T-helper 2 cell treated with Interferon-gamma antibody and Interleukin-4, amounts not matched to agents 5 μg/mL and 100 μg/mL, for 36 hours (primary cell): ENCODE results near the gene NDUFA1.
"Not testable (repeated sequence)": the region's sequence is repeated elsewhere in the genome, so short reads cannot be mapped to it uniquely, and the experiment has no call there.

Experiments
- DNase-seq: peaks from one replicate; pipeline ENCODE4 v3.0.0; 2021; ENCODE audit warnings: low spot score
- H3K27ac Mint-ChIP-seq: one replicate; pipeline ENCODE4 v1.8.0; 2021; ENCODE audit warnings: mild to moderate bottlenecking, mixed read lengths
- H3K27me3 Mint-ChIP-seq: one replicate; pipeline ENCODE4 v1.8.0; 2021; ENCODE audit warnings: low read depth, mixed read lengths
- H3K36me3 Mint-ChIP-seq: one replicate; pipeline ENCODE4 v1.8.0; 2021; ENCODE audit warnings: low read depth, mixed read lengths
- H3K4me1 Mint-ChIP-seq: one replicate; pipeline ENCODE4 v1.8.0; 2021; ENCODE audit warnings: low read depth, mixed read lengths
- H3K4me3 Mint-ChIP-seq: one replicate; pipeline ENCODE4 v1.8.0; 2022; ENCODE audit warnings: mild to moderate bottlenecking, moderate library complexity, mixed read lengths
- H3K9me3 Mint-ChIP-seq: one replicate; pipeline ENCODE4 v1.8.0; 2021; ENCODE audit warnings: mixed read lengths

The NDUFA1 gene

DNA sequence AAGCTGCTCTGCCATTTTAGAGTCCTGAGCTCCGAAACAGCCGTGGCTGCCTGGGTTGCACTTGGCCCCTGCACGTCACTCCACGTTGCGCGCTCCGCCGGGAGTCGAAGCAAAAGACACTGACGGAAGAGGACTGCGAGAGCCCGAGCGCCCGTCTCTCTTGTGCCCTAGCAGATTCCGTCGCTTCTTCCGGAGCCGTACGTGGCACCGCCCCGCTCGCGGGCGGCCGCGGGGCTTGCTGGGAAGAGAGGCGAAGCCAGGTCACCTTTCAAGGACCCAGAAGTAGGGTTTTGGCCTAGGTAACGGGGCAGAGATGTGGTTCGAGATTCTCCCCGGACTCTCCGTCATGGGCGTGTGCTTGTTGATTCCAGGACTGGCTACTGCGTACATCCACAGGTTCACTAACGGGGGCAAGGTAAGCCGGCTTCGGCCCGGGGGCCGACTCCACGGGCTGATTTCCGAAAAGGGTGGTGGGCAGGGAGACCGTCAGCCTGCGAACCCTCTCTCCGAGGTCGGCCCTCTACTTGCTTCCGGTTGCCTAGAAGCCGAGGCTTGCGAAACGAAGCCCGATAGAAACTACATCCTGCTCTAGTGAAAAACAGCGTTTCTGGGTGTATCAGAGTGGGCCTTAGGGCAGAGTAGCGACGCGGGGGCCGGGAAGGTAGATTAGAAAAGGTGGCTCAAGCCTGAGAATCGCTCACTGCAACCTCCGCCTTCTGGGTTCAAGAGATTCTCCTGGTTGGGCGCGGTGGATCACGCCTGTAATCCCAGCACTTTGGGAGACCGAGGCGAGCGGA, at the start of gene NDUFA1, which contains the start of gene RNF113A:
Gene NDUFA1 (plus strand): TSS at position 234 of the 797 bp plus-strand sequence. CDS start 80 bp downstream, at position 314.
Gene RNF113A (minus strand): TSS at position 135 of the 797 bp plus-strand sequence. CDS start 120 bp downstream, at position 15.
- Mint-ChIP-seq H3K27ac (peak within 1 kb of the TSS; percentile 99), H3K27me3 (no peaks in the 10 kb centered on the region), H3K9me3 (no peaks in the 10 kb centered on the region), H3K36me3 (peaks cover 22% of the 10 kb centered on the region), H3K4me3 (peak within 1 kb of the TSS; percentile 94), H3K4me1 (peaks cover 8% of the 10 kb centered on the region)
- peak; percentile 86 for DNase-seq

DNA sequence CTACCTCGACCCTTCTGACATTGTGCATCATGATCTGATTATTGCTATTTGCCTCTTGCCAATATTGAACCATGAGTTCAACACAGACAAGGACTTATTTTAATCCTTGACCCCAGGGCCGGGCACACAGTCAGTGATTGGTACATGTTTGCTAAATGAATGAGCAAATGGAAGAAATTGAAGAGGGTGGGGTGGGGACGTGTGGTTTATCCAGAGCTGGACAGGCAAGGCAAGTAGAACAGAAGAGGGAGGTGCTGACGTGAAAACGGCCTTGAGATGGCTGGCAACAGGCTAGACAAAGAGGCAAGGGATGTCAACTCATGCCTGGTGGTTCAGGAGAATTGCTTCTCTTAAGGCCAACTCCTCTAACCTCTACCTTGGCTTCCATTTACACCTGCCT, 47.4 kb upstream of the NDUFA1 start:
- not testable (repeated sequence) for H3K9me3 Mint-ChIP-seq, DNase-seq, H3K36me3 Mint-ChIP-seq, H3K27me3 Mint-ChIP-seq, H3K27ac Mint-ChIP-seq, H3K4me3 Mint-ChIP-seq
- H3K4me1 Mint-ChIP-seq, result peaks cover 17% of the 10 kb centered on the region

DNA sequence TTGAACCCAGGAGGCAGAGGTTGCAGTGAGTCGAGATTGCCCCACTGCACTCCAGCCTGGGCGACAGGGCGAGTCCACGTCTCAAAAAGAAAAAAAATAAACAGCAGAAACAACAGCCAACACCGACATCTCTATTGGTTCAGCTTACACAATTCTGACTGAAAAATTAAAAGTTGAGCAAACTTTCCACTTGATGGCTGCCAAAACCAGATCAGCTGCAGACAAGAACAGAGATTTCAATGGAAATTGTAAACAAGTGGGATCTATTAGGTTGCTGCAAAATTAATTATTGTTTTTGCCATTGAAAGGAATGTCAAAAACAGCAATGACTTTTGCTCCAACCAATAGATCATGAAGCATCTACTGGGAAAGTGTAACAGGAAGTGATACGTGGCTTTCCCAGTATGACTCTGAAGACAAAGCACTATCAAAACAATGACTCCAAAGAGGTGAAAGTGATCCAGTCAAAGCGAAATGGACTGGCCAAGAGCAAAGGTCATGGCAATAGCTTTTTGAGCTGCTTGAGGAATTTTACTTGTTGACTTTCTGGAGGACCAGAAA, 45.2 kb upstream of the NDUFA1 start:
- Mint-ChIP-seq H3K4me1 (peaks cover 17% of the 10 kb centered on the region), H3K27ac (peak overlapping the region; percentile 36), H3K36me3 (peaks cover 18% of the 10 kb centered on the region), H3K4me3 (no peak overlapping the region), H3K9me3 (no peaks in the 10 kb centered on the region), H3K27me3 (no peaks in the 10 kb centered on the region)
- peak; percentile 27 for DNase-seq

DNA sequence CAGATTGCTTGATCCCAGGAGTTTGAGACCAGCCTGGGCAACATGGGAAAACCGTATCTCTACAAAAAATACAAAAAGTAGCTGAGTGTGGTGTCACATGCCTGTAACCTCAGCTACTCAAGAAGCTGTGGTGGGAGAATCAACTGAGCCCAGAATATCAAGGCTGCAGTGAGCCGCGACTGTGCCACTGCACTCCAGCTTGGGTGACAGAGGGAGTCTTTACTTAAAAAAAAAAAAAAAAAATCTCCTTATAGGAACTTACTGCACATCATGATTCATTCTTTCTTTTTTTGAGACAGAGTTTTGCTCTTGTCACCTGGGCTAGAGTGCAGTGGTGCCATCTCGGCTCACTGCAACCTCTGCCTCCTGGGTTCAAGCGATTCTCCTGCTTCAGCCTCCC, 43.2 kb upstream of the NDUFA1 start:
- Mint-ChIP-seq H3K4me3 (no peak overlapping the region), H3K27ac (no peak overlapping the region), H3K9me3 (no peaks in the 10 kb centered on the region), H3K27me3 (no peaks in the 10 kb centered on the region), H3K36me3 (peaks cover 20% of the 10 kb centered on the region), H3K4me1 (peaks cover 6% of the 10 kb centered on the region)
- no peak for DNase-seq

DNA sequence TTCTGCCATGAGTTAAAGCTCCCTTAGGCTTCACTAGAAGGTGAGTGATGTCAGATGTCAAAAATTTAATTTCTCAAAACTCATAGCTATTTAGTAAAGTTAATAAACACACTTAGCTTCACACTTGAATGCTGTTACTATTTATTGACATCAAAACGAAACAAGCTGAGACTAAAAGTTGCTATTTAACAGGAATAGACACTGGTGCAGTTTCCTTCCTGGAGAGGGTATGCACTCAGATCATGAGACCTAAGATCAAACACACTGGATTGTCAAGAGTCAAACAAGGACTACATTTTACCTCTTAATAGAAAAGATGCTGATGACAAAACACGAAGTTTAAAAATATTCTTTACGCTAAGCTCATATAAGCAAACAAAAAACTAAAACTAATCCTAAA, 37.7 kb upstream of the NDUFA1 start:
- no peak for DNase-seq
- peaks cover 53% of the 10 kb centered on the region for H3K36me3 Mint-ChIP-seq
- no peaks in the 10 kb centered on the region for H3K9me3 Mint-ChIP-seq
- H3K27me3 Mint-ChIP-seq, result no peaks in the 10 kb centered on the region
- H3K27ac Mint-ChIP-seq, result no peak overlapping the region
- H3K4me1 Mint-ChIP-seq, result no peaks in the 10 kb centered on the region
- no peak overlapping the region for H3K4me3 Mint-ChIP-seq

DNA sequence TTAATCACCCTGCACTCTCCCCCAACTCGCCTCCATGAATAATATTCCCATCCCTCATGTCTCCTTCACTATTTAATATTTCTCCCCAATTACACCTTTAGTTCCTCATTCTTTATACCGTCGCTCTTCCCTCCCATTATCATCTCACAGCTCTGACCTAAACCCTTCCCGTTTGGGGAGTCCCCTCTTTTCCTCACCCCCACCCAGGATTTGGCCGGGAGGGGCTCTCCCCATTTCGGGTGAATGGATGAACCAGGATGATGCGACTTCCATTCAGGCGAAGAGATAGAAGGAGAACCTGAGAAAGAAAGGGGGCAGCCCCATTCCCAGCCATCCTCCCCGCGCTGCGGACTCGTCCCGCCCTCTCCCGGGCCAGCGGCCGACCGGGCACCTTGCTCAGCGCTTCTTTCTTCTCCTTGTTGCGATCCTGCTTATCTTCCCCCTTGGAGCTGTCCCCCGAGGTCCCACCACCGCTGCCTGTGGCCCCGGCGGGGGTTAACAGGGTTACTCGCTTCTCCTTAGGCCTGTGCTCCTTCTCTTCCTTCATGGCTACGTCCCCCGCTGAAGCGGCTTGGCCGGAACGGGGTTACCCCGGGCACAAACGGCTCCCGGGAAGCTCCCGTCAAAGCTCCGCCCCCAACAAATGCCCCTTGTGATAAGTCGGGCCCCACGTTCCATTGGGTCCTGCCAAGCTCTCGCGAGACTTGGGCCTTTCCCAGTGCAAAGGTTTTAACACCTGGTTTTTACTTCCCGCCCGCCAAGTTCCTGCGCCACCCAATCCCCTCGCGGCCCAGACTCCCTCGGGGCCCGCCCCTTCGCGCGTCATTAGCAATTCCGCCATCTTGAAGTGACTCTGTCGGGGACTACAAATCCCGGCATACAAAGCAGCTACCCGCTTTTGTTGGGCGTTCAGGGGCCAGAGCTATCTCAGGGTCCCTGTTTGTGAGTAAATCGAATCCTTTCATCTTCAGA, 19.0 kb upstream of the NDUFA1 start, which contains the start of gene UPF3B:
Gene UPF3B (minus strand): TSS at position 582 of the 972 bp plus-strand sequence. CDS start 35 bp downstream, at position 547.
- H3K27me3 Mint-ChIP-seq, result no peaks in the 10 kb centered on the region
- peaks cover 16% of the 10 kb centered on the region for H3K36me3 Mint-ChIP-seq
- peaks cover 7% of the 10 kb centered on the region for H3K4me1 Mint-ChIP-seq
- peak within 1 kb of the TSS; percentile 99 for H3K4me3 Mint-ChIP-seq
- DNase-seq, result peak; percentile 92
- peak within 1 kb of the TSS; percentile 97 for H3K27ac Mint-ChIP-seq
- H3K9me3 Mint-ChIP-seq, result no peaks in the 10 kb centered on the region

DNA sequence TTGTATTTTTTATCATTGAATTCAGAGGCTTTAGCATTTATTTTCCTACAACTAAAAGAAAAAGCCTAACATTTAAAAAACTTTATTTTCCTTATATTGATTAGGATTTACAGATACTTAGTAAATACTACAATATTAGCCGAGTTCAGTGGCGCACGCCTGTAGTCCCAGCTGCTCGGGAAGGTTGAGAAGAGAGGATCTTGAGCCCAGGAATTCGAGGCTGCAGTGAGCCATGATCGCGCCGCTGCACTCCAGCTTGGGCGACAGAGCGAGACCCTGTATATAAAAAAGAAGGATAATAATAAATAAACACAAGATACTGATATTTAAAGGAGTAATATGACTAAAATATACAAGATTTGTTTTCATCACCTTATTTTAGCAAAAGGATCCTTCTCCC, 18.2 kb upstream of the NDUFA1 start:
- H3K36me3 Mint-ChIP-seq, result peaks cover 13% of the 10 kb centered on the region
- H3K9me3 Mint-ChIP-seq, result no peaks in the 10 kb centered on the region
- no peaks in the 10 kb centered on the region for H3K27me3 Mint-ChIP-seq
- peak overlapping the region; percentile 99 for H3K4me3 Mint-ChIP-seq
- H3K27ac Mint-ChIP-seq, result peak overlapping the region; percentile 97
- no peak for DNase-seq
- H3K4me1 Mint-ChIP-seq, result peaks cover 7% of the 10 kb centered on the region

DNA sequence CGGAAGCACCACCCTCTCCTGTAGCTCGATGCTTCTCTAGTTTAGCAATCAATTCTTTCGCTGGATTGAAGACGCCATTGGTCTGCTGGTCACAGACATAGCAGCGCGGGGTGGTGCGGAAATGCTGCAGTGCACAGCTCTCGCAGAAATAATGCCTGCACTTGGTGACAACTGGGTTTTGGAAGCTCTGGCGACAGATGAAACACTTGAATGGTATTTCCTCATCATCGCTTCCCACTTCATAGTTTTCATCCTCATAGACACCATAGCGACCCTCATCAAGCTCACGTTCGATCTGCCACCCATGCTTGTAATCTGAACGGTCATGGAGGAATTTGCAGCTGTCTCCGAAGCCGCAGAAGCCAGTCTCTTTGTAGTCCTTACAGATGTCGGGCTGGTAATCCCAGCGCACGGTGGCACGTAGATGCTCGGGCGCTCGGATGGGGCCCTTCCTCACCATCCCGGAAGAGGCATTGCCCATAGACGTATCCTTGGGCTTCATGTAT, 953 bp upstream of the NDUFA1 start:
- Mint-ChIP-seq H3K4me3 (peak overlapping the region; percentile 94), H3K27ac (peak overlapping the region; percentile 99), H3K9me3 (no peaks in the 10 kb centered on the region), H3K27me3 (no peaks in the 10 kb centered on the region), H3K4me1 (peaks cover 8% of the 10 kb centered on the region), H3K36me3 (peaks cover 18% of the 10 kb centered on the region)
- DNase-seq, result peak; percentile 16

DNA sequence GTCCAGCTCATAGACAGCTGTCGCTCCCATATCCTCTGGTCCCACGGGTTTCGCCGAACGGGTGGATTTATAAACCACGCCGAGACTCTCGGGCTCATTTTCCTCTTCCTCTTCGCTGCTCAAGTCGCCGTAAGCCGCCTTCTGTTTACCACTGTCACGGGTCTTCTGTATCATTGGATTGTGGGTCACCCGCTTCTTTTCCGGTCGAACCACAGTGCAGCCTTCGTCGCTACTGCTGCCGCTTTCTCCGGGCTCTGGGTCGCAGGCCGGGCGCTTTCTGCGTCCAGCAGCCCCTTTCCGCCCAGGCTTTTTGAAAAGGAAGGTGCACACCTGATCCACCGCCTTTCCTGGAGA, 410 bp upstream of the NDUFA1 start:
- Mint-ChIP-seq H3K27me3 (no peaks in the 10 kb centered on the region), H3K4me3 (peak overlapping the region; percentile 94), H3K36me3 (peaks cover 21% of the 10 kb centered on the region), H3K4me1 (peaks cover 8% of the 10 kb centered on the region), H3K27ac (peak overlapping the region; percentile 99), H3K9me3 (no peaks in the 10 kb centered on the region)
- DNase-seq, result no peak

DNA sequence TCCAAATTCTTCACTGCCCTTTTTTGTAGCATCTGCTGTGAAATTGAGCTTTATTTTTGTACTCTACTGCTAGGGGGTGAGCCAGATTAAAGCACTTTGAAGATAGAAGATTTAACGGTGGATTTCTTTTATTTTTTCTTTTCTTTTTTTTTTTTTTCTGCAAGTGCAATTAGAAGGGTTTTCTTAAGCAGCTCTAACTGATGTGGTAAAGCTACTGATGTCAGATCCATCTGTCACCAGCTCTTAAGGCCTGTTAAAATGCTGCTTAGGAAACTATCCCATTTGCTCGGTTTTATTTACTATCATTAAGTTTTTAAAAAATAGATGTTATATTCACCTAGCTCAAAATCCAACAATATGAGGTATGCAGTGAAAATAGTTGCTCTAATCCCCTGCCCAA, 7.1 kb downstream of the NDUFA1 start:
- no peak for DNase-seq
- Mint-ChIP-seq H3K27me3 (no peaks in the 10 kb centered on the region), H3K27ac (no peak overlapping the region), H3K4me3 (no peak overlapping the region), H3K9me3 (no peaks in the 10 kb centered on the region), H3K36me3 (peaks cover 12% of the 10 kb centered on the region), H3K4me1 (peaks cover 10% of the 10 kb centered on the region)

DNA sequence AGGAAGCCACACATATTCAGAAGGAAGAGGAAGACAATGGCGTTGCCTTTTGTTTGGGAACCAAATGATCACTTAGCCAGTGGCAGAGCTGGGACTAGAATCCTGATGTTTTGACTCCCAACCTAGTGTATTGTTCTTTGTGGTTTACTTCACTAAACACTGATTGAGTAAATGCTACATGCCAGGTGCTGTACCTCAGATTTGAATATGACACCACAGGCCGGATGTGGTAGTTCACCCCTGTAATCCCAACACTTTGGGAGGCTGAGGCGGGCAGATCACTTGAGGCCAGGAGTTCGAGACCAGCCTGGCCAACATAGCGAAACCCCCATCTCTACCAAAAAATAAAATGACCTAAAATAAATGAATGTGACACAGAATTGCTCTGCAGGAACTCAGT, 8.4 kb downstream of the NDUFA1 start:
- Mint-ChIP-seq H3K36me3 (peaks cover 12% of the 10 kb centered on the region), H3K27ac (no peak overlapping the region), H3K27me3 (no peaks in the 10 kb centered on the region), H3K4me1 (peaks cover 10% of the 10 kb centered on the region), H3K4me3 (no peak overlapping the region), H3K9me3 (no peaks in the 10 kb centered on the region)
- DNase-seq, result no peak

DNA sequence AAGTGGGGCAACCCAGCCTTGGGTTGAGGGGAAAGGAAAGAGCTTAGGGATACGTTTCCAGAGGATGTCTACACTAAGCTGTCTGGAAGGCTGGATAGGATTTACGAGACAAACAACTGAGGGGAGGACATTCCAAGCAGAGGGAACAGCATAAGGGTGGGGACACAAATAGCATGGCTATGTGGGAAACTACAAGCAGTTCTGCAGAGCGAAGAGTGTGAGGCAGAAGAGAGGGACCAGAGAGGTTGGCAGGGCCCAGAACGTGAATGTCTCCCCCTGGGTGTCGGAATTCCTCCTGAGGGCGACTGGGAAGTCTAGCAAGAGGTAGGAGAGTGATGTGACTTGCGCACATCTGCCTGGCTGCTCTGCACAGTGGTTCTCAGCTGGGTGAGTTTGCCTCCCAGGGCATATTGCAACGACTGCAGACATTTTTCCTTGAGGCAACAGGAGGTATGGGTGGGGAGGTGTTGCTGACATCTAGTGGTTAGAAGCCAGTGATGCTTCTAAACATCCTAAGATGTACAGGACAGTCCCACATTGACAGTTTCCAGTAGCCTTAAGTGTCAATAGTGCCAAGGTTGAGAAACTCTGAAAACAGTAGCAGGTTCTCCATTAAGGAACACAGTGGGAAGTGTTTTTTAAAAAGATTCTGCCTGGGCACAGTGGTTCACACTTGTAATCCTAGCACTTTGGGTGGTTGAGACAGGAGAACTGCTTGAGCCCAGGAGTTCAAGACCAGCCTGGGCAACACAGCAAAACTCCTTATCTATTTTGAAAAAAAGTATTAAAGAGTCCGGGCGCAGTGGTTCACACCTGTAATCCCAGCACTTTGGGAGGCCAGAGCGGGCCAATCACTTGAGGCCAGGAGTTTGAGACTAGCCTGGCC, 9.2 kb downstream of the NDUFA1 start:
- Mint-ChIP-seq H3K36me3 (peaks cover 12% of the 10 kb centered on the region), H3K27me3 (no peaks in the 10 kb centered on the region), H3K27ac (no peak overlapping the region), H3K4me3 (no peak overlapping the region), H3K4me1 (peaks cover 10% of the 10 kb centered on the region), H3K9me3 (no peaks in the 10 kb centered on the region)
- DNase-seq, result peak; percentile 14
